Natural killer cell (primary cell): ENCODE results near the gene KDM5C. TPM values are rescaled to one million over a fixed set of nuclear protein-coding genes. Genes with fewer than 3 reads are reported as not detected.

Experiments
- ATAC-seq, 3 donors: fragments of 150-1000 bp in 2 of 3; fragments of 200-7000 bp in 1 of 3; cut with Tn5 transposase; 1 replicate in 1 of 3; 2 replicates in 2 of 3; pipeline ENCODE4 v1.10.0; 2021; ENCODE audit warnings: mild to moderate bottlenecking in 2 of 3, moderate library complexity in 2 of 3
- DNase-seq, 2 donors: peaks; one replicate each; pipeline versions ENCODE4 v3.0.0 to v3.0.0-alpha.2; 2013 to 2021; ENCODE audit warnings: mixed read lengths in 1 of 2
- H3K27ac ChIP-seq: one replicate; pipeline ENCODE4 v1.5.1; 2013; ENCODE audit warnings: mild to moderate bottlenecking, low read length
- H3K27me3 ChIP-seq: one replicate; pipeline ENCODE4 v1.6.1; 2013; ENCODE audit warnings: low read length; ENCODE audit not compliant: control insufficient read depth, insufficient read depth
- H3K36me3 ChIP-seq: one replicate; pipeline ENCODE4 v1.6.1; 2013; ENCODE audit warnings: low read length; ENCODE audit not compliant: control insufficient read depth, insufficient read depth
- H3K4me1 ChIP-seq: one replicate; pipeline ENCODE4 v1.6.1; 2013; ENCODE audit warnings: low read length; ENCODE audit not compliant: control insufficient read depth, insufficient read depth
- H3K4me3 ChIP-seq: one replicate; pipeline ENCODE4 v1.5.1; 2013; ENCODE audit warnings: low read length
- H3K9me3 ChIP-seq: one replicate; pipeline ENCODE4 v1.6.1; 2013; ENCODE audit warnings: low read length; ENCODE audit not compliant: control insufficient read depth, insufficient read depth
- H3K27ac Mint-ChIP-seq, 2 donors: one replicate each; pipeline ENCODE4 v1.8.0; 2022; ENCODE audit warnings: mild to moderate bottlenecking in 2 of 2, mixed read lengths in 2 of 2, moderate library complexity in 1 of 2
- H3K27me3 Mint-ChIP-seq, 2 donors: one replicate each; pipeline ENCODE4 v1.8.0; 2022; ENCODE audit warnings: low read depth in 2 of 2, mixed read lengths in 2 of 2
- H3K36me3 Mint-ChIP-seq: one replicate; pipeline ENCODE4 v1.8.0; 2022; ENCODE audit warnings: mixed read lengths
- H3K4me1 Mint-ChIP-seq, 2 donors: one replicate each; pipeline ENCODE4 v1.8.0; 2022; ENCODE audit warnings: mixed read lengths in 2 of 2
- H3K4me3 Mint-ChIP-seq: one replicate; pipeline ENCODE4 v1.8.0; 2022; ENCODE audit warnings: mild to moderate bottlenecking, moderate library complexity, mixed read lengths
- H3K9me3 Mint-ChIP-seq, 2 donors: one replicate each; pipeline ENCODE4 v1.8.0; 2022; ENCODE audit warnings: mixed read lengths in 2 of 2
- WGBS: methylation state at CpG from one replicate; pipeline ENCODE4 v1.1.7; 2013; ENCODE audit warnings: missing lambda C conversion rate; ENCODE audit not compliant: insufficient coverage; 5-methylcytosine and 5-hydroxymethylcytosine counted together
- intact Hi-C: fragments of 100-400 bp; cut with micrococcal nuclease; formaldehyde crosslinking; loops from one replicate; pipeline ENCODE4 v1.14.2; 2022
- total RNA-seq, 4 donors: library from RNA; stranded (reverse); fragments of 120-200 nt in 1 of 4; gene quantifications; one replicate each; pipeline versions ENCODE4 v1.2.3 to v1.2.4, GENCODE V29; 2013 to 2022
- TF ChIP-seq, protein P1 (sequence below): fragments of 200-600 bp; IDR thresholded peaks from one replicate; pipeline ENCODE4 v1.8.0; 2022; ENCODE audit warnings: antibody characterized with exemption

The KDM5C gene
- total RNA-seq, 3 donors from 2014 or later (not counting 1 experiment from before 2014, with no cell fraction given) = 191 to 307 (median 196) TPM

DNA sequence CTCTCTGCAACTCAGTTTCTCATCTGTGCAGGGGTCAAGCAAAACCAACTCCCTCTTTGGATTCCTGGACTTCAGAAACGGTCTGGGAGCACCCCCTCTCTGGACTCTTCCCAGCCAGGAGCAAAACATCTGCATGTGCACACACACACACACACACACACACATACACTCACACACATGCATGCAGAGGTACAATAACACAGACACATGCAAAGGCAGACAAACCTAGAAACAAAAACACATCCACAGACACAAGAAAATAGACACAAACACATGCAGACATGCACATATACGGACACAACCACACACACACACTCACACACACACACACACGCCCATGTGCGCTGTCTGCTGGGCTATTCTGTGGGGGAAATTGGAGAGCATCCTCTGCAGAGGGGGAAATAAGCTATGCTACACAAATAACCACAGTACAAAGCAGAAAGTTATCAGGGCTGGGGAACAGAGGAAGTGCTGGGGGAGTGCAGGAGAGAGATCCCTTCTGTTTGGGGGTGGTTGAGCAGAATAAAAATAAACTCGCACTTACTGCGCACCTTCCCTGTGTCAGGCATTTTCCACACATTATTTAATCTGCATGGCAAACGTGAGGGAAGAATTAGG lies 36.5 kb upstream of the KDM5C start:
- Histone ChIP-seq H3K4me3 (no peak overlapping the region), H3K36me3 (no peaks in the 10 kb centered on the region), H3K27me3 (no peaks in the 10 kb centered on the region), H3K4me1 (peaks cover 29% of the 10 kb centered on the region), H3K9me3 (no peaks in the 10 kb centered on the region), H3K27ac (no peak overlapping the region)
- H3K27ac Mint-ChIP-seq = peak overlapping the region in 1 of 2 donors; percentile 47
- H3K9me3 Mint-ChIP-seq = no peaks in the 10 kb centered on the region
- H3K4me1 Mint-ChIP-seq = peaks cover 23 to 37% of the 10 kb centered on the region in 2 donors
- TF ChIP-seq, protein P1, sequence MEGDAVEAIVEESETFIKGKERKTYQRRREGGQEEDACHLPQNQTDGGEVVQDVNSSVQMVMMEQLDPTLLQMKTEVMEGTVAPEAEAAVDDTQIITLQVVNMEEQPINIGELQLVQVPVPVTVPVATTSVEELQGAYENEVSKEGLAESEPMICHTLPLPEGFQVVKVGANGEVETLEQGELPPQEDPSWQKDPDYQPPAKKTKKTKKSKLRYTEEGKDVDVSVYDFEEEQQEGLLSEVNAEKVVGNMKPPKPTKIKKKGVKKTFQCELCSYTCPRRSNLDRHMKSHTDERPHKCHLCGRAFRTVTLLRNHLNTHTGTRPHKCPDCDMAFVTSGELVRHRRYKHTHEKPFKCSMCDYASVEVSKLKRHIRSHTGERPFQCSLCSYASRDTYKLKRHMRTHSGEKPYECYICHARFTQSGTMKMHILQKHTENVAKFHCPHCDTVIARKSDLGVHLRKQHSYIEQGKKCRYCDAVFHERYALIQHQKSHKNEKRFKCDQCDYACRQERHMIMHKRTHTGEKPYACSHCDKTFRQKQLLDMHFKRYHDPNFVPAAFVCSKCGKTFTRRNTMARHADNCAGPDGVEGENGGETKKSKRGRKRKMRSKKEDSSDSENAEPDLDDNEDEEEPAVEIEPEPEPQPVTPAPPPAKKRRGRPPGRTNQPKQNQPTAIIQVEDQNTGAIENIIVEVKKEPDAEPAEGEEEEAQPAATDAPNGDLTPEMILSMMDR = no peak
- no peak overlapping the region for H3K4me3 Mint-ChIP-seq
- H3K27me3 Mint-ChIP-seq = peaks cover 16 to 32% of the 10 kb centered on the region in 2 donors
- peak in 1 of 2 donors; percentile 30 for DNase-seq
- no peaks in the 10 kb centered on the region for H3K36me3 Mint-ChIP-seq
- intact Hi-C loops = no loop called here
- WGBS = 17% methylated on average over 1 of the region's 7 CpGs
- peak in 1 of 3 donors; percentile 45 for ATAC-seq

DNA sequence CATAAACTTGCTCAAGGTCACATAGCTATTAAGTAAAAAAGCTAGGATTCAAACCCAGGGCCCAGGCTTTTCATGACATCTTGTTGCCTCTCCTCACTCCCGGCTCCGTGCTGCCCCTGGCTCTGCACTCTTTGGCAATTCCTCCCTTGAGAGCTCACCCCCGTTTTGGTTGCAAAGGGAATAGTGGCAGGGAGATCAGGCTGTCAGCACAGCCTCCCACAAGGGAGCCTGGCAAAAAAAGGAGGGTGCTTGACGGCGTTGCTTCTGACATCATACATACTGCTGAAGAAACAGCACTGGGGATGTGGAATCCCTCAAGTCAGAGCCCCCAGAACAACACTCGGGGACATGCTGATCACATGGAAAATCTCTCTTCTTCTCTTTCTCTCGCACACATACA lies 35.8 kb upstream of the KDM5C start:
- Mint-ChIP-seq H3K36me3 (no peaks in the 10 kb centered on the region), H3K9me3 (no peaks in the 10 kb centered on the region), H3K27ac (no peak overlapping the region), H3K4me3 (no peak overlapping the region), H3K27me3 (peaks cover 12 to 27% of the 10 kb centered on the region in 2 donors), H3K4me1 (peaks cover 23 to 37% of the 10 kb centered on the region in 2 donors)
- Histone ChIP-seq H3K4me3 (no peak overlapping the region), H3K36me3 (no peaks in the 10 kb centered on the region), H3K27me3 (no peaks in the 10 kb centered on the region), H3K4me1 (peaks cover 29% of the 10 kb centered on the region), H3K9me3 (no peaks in the 10 kb centered on the region), H3K27ac (no peak overlapping the region)
- DNase-seq (no peak), ATAC-seq (no peak)
- 92% methylated on average over 4 of the region's 7 CpGs for WGBS
- TF ChIP-seq, protein P1 = no peak
- intact Hi-C loops = no loop called here

DNA sequence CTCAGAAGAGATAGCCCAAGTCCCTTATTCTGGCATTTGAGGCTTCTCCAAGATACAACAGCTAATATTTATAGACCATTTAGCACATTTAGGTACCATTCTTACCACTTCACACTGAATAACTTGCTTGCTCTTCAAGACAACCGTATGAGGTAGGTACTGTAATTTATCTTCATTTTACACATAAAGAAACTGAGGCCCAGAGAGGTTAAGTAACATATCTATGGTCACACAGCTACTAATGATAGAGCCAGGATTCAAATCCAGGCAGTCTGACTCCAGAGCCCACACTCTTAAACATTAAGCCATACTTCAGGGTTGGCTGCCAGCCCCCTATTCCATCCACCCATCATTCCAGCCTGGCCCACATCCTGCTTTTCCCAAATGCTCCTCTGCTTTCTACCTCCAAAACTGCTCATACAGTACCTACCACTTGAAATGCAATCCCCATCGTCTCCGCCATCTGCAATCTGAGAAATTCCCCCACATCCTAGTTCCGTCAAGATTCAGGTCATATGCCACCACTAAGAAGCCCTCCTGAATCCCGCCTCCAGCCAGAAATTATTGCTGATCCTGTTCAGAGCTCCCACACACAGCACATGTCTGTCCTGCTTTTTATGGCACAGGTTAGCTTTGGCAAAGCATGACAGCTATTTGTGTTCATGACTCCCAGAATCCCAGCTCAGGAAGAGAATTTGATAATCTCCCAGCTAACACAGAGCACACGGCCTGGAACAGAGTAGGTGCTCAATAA lies 32.8 kb upstream of the KDM5C start:
- H3K27me3 ChIP-seq = no peaks in the 10 kb centered on the region
- H3K27ac ChIP-seq = no peak overlapping the region
- no peaks in the 10 kb centered on the region for H3K36me3 ChIP-seq
- intact Hi-C loops = no loop called here
- TF ChIP-seq, protein P1 = no peak
- no peak for ATAC-seq
- Mint-ChIP-seq H3K27ac (no peak overlapping the region), H3K27me3 (peaks cover 5 to 25% of the 10 kb centered on the region in 2 donors), H3K36me3 (no peaks in the 10 kb centered on the region), H3K9me3 (no peaks in the 10 kb centered on the region), H3K4me3 (no peak overlapping the region), H3K4me1 (peaks cover 13 to 16% of the 10 kb centered on the region in 2 donors)
- no peak overlapping the region for H3K4me3 ChIP-seq
- H3K9me3 ChIP-seq = no peaks in the 10 kb centered on the region
- peaks cover 11% of the 10 kb centered on the region for H3K4me1 ChIP-seq
- DNase-seq = no peak
- WGBS = 95% methylated on average over 5 of the region's 6 CpGs
